NB4 (cell line): ENCODE data around the gene ZNF516.

Experiments used
- MYC ChIP-seq: IDR thresholded peaks from 2 replicates; pipeline ENCODE4 v1.6.1; 2011; ENCODE audit warnings: low read depth, low read length
- TF ChIP-seq, protein P1 (sequence below): IDR thresholded peaks from one replicate; pipeline ENCODE4 v1.5.1; 2012; ENCODE audit warnings: low read depth, low read length

DNA sequence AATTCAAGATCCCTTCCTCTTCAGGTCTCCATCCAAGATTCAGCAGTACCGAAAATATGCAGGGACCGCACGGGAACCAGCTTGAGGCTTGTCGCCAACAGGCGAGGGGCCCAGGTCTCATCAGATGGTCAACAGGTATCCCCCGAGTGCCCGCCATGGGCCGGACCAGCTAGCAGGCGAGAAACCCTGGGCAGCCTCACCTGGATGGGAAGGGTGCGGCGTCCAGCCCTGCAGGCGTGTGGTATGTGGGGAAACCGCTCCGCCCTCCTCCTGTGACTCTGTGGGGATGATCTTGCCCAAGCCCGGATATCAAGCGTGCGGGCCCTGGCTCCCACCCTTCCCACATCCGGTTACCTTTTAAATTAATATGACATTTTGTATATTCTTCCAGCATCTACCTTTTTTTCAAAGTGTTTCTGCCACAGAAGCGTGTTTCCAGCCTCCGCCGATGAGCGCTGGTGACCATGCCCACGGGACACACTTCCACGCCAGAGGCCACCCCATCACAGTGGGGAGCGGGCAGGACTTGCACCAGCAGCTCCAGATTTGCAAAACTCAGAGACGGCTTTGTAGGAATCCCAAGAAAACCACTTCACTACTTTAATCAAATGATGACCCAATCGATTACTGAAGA, 33.2 kb downstream of the ZNF516 start:
- TF ChIP-seq, protein P1, sequence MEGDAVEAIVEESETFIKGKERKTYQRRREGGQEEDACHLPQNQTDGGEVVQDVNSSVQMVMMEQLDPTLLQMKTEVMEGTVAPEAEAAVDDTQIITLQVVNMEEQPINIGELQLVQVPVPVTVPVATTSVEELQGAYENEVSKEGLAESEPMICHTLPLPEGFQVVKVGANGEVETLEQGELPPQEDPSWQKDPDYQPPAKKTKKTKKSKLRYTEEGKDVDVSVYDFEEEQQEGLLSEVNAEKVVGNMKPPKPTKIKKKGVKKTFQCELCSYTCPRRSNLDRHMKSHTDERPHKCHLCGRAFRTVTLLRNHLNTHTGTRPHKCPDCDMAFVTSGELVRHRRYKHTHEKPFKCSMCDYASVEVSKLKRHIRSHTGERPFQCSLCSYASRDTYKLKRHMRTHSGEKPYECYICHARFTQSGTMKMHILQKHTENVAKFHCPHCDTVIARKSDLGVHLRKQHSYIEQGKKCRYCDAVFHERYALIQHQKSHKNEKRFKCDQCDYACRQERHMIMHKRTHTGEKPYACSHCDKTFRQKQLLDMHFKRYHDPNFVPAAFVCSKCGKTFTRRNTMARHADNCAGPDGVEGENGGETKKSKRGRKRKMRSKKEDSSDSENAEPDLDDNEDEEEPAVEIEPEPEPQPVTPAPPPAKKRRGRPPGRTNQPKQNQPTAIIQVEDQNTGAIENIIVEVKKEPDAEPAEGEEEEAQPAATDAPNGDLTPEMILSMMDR: no peak
- no peak for TF ChIP-seq MYC
